ENCODE data around the gene POC1A.

POC1A gene

DNA sequence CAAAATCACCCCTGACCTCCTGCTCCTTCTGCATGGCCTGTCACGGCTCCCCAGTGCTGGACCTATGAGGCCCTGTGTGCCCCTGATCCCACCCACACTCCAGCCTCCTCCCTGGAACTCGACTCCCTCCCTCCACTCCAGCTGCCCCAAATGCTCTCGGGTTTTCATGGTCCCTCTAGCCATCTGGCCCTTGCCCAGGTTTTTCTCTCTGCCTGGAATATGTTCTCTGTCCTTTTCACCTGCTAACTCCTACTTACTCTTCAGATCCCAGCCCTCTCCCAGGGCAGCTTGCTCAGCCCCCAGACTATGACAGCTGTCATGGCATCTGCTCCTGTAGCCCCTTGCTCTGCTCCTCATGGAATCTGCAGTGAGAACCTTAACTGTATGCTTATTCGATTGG lies 128.2 kb downstream of the POC1A start:
- no peak for DNase-seq (ENCODE audit: low spot score)

DNA sequence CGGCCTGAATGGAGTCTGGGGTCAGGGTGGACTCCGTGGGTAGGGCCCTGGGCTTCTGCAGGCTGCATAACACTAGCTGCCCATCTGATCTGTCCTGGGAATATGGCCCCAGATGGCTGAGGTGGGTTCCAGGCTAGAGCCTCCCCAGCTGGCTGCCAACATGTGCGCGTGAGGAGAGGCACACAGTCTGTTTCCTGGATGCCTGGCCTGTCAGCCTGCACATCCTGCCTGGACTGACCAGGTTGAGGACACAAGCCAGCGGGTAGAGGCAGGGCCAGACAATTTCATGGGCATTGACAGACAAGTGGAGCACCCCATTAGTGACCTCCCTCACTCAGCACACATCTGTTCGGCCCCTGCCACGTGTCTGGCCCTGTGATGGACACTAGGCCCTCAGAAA lies 128.8 kb downstream of the POC1A start:
- no peak for DNase-seq (ENCODE audit: low spot score)
